IMR-90 (cell line): ENCODE measurements around the gene ATXN1. TPM values are rescaled to one million over a fixed set of nuclear protein-coding genes. Genes with fewer than 3 reads are reported as not detected.
A peak's percentile ranks its signal among the peaks of the same experiment; 100 is the strongest.

Experiments used
- ATAC-seq: fragments of 200-7000 bp; cut with Tn5 transposase; 2 replicates; pipeline ENCODE4 v1.9.1; 2020; ENCODE audit warnings: low read depth, mild to moderate bottlenecking, moderate library complexity
- BruUV-seq: library from RNA; stranded (reverse); fragments of 400-500 nt; replicated peaks from 2 replicates; lab custom pipeline; 2021; lab: Mats Ljungman, UMichigan
- CTCF ChIA-PET: fragments of 300-600 bp; formaldehyde crosslinking; extraction: SDS; loops from one replicate; lab custom pipeline; 2021; ENCODE audit warnings: antibody characterized with exemption; lab: Yijun Ruan, JAX
- POLR2A ChIA-PET: fragments of 300-600 bp; sonication (Branson Sonifier 250); formaldehyde crosslinking; loops from one replicate; lab custom pipeline; 2022; ENCODE audit warnings: antibody characterized with exemption; ENCODE audit not compliant: unreplicated experiment; lab: Charles Lee
- DNase-seq: peaks from one replicate; pipeline ENCODE4 v3.0.0; 2013
- H2AFZ ChIP-seq: replicated peaks from 2 replicates; pipeline ENCODE3; 2013; ENCODE audit warnings: low read length, mild to moderate bottlenecking; ENCODE audit not compliant: poor library complexity
- H2AK5ac ChIP-seq: 2 replicates; pipeline ENCODE4 v1.6.1; 2013; ENCODE audit warnings: low read depth, low read length, inconsistent platforms
- H2AK9ac ChIP-seq: replicated peaks from 2 replicates; pipeline ENCODE3; 2013; ENCODE audit warnings: mild to moderate bottlenecking, low read depth, low read length, moderate library complexity; ENCODE audit not compliant: poor library complexity
- H2BK120ac ChIP-seq: 2 replicates; pipeline ENCODE4 v1.6.1; 2013; ENCODE audit warnings: low read depth, low read length, inconsistent platforms
- H2BK15ac ChIP-seq: 3 replicates; pipeline ENCODE4 v1.6.1; 2013; ENCODE audit warnings: low read depth, low read length, inconsistent platforms
- H2BK20ac ChIP-seq: 2 replicates; pipeline ENCODE4 v1.6.1; 2013; ENCODE audit warnings: low read depth, mild to moderate bottlenecking, inconsistent platforms, low read length, moderate library complexity
- H2BK5ac ChIP-seq: 2 replicates; pipeline ENCODE4 v1.6.1; 2013; ENCODE audit warnings: mild to moderate bottlenecking, low read depth, low read length, inconsistent platforms; ENCODE audit not compliant: poor library complexity, severe bottlenecking
- H3K14ac ChIP-seq: replicated peaks from 2 replicates; pipeline ENCODE4 v1.6.1; 2013; ENCODE audit warnings: low read depth, low read length, inconsistent platforms
- H3K18ac ChIP-seq: 2 replicates; pipeline ENCODE4 v1.6.1; 2013; ENCODE audit warnings: low read depth, low read length, control low read depth
- H3K23ac ChIP-seq: 2 replicates; pipeline ENCODE4 v1.6.1; 2013; ENCODE audit warnings: low read depth, low read length, inconsistent platforms
- H3K27ac ChIP-seq: 2 replicates; pipeline ENCODE4 v1.5.1; 2013; ENCODE audit warnings: mild to moderate bottlenecking, control low read depth, low read length; ENCODE audit not compliant: insufficient read depth
- H3K27me3 ChIP-seq: 2 replicates; pipeline ENCODE4 v1.6.1; 2013; ENCODE audit warnings: low read length; ENCODE audit not compliant: control insufficient read depth, insufficient read depth
- H3K36me3 ChIP-seq: 2 replicates; pipeline ENCODE4 v1.6.1; 2013; ENCODE audit warnings: low read length, mixed read lengths; ENCODE audit not compliant: control insufficient read depth, insufficient read depth
- H3K4ac ChIP-seq: 2 replicates; pipeline ENCODE4 v1.6.1; 2013; ENCODE audit warnings: low read depth, low read length, inconsistent platforms
- H3K4me1 ChIP-seq: 2 replicates; pipeline ENCODE4 v1.6.1; 2013; ENCODE audit warnings: low read length, mixed read lengths; ENCODE audit not compliant: control insufficient read depth, insufficient read depth
- H3K4me2 ChIP-seq: 2 replicates; pipeline ENCODE4 v1.6.1; 2013; ENCODE audit warnings: low read depth, mild to moderate bottlenecking, control low read depth, low read length, moderate library complexity
- H3K4me3 ChIP-seq: 2 replicates; pipeline ENCODE4 v1.5.1; 2013; ENCODE audit warnings: low read depth, mild to moderate bottlenecking, control low read depth, low read length, moderate library complexity; ENCODE audit not compliant: insufficient read depth
- H3K56ac ChIP-seq: 2 replicates; pipeline ENCODE4 v1.6.1; 2013; ENCODE audit warnings: low read length, inconsistent platforms; ENCODE audit not compliant: insufficient read depth; ENCODE audit errors: extremely low read depth
- H3K79me1 ChIP-seq, 2 experiments: 2 replicates each; pipeline ENCODE4 v1.6.1; 2013; ENCODE audit warnings: low read length in 2 of 2, inconsistent platforms in 1 of 2, low read depth in 1 of 2
- H3K9ac ChIP-seq: 2 replicates; pipeline ENCODE4 v1.6.1; 2013; ENCODE audit warnings: low read depth, low read length, control low read depth
- H3K9me1 ChIP-seq: 2 replicates; pipeline ENCODE4 v1.6.1; 2013; ENCODE audit warnings: low read length, inconsistent platforms; ENCODE audit not compliant: insufficient read depth
- H3K9me3 ChIP-seq: 2 replicates; pipeline ENCODE4 v1.6.1; 2013; ENCODE audit warnings: low read length; ENCODE audit not compliant: control insufficient read depth, insufficient read depth
- H4K20me1 ChIP-seq: 2 replicates; pipeline ENCODE4 v1.6.1; 2013; ENCODE audit warnings: low read length, inconsistent platforms; ENCODE audit not compliant: insufficient read depth
- H4K5ac ChIP-seq: 2 replicates; pipeline ENCODE4 v1.6.1; 2013; ENCODE audit warnings: mild to moderate bottlenecking, low read depth, low read length, control low read depth
- H4K8ac ChIP-seq, 2 experiments: 2 replicates each; pipeline ENCODE4 v1.6.1; 2013; ENCODE audit warnings: low read depth in 2 of 2, low read length in 2 of 2, control low read depth in 1 of 2, inconsistent platforms in 1 of 2
- H4K91ac ChIP-seq: 2 replicates; pipeline ENCODE4 v1.6.1; 2013; ENCODE audit warnings: low read depth, low read length, inconsistent platforms; ENCODE audit not compliant: insufficient read depth
- BHLHE40 ChIP-seq: fragments of 150-350 bp; IDR thresholded peaks from 2 replicates; pipeline ENCODE4 v1.6.1; 2016; ENCODE audit warnings: mild to moderate bottlenecking, low read depth, low read length
- CHD1 ChIP-seq: IDR thresholded peaks from 2 replicates; pipeline ENCODE4 v1.6.1; 2012; ENCODE audit warnings: low read depth, low read length, improper control_type of control experiment
- CTCF ChIP-seq: conservative IDR thresholded peaks from 2 replicates; pipeline ENCODE4 v1.5.1; 2012; ENCODE audit warnings: mild to moderate bottlenecking, low read depth, low read length, improper control_type of control experiment
- FOS ChIP-seq: fragments of 150-350 bp; IDR thresholded peaks from 2 replicates; pipeline ENCODE4 v1.6.1; 2016; ENCODE audit warnings: low read depth, low read length
- MAFK ChIP-seq: IDR thresholded peaks from 2 replicates; pipeline ENCODE4 v1.6.1; 2012; ENCODE audit warnings: low read depth, low read length, improper control_type of control experiment
- RAD21 ChIP-seq: IDR thresholded peaks from 2 replicates; pipeline ENCODE4 v1.6.1; 2012; ENCODE audit warnings: low read length, improper control_type of control experiment
- RFX5 ChIP-seq: IDR thresholded peaks from 2 replicates; pipeline ENCODE4 v1.8.0; 2012; ENCODE audit warnings: low read depth, mild to moderate bottlenecking, low read length, moderate library complexity
- SMC3 ChIP-seq: fragments of 150-350 bp; IDR thresholded peaks from 2 replicates; pipeline ENCODE4 v1.6.1; 2016; ENCODE audit warnings: low read depth, mild to moderate bottlenecking, antibody characterized with exemption, low read length, moderate library complexity
- WGBS, 2 experiments: methylation state at CpG; one replicate each; pipeline versions ENCODE4 v1.1.5 to v1.1.7; 2013; ENCODE audit warnings: missing lambda C conversion rate in 2 of 2; ENCODE audit not compliant: insufficient read length in 1 of 2; ENCODE audit errors: extremely low coverage in 2 of 2; 5-methylcytosine and 5-hydroxymethylcytosine counted together
- dilution Hi-C: fragments of 300-500 bp; cut with HindIII; formaldehyde crosslinking; loops from one replicate; pipeline ENCODE4 v1.14.3; 2018; ENCODE audit warnings: low sequenced_read_pairs; ENCODE audit not compliant: unreplicated experiment
- in situ Hi-C: fragments of 300-500 bp; cut with MboI; formaldehyde crosslinking; loops from 3 replicates; pipeline ENCODE4 v1.14.3; 2019; ENCODE audit warnings: low sequenced_read_pairs, inconsistent platforms, mixed read lengths
- intact Hi-C: fragments of 100-400 bp; cut with micrococcal nuclease; formaldehyde crosslinking; loops from 2 replicates; pipeline ENCODE4 v1.10.0; 2022
- polyA plus RNA-seq, 3 experiments: library from polyadenylated mRNA; depleted of rRNA; stranded (reverse); fragments of >200 nt; gene quantifications; 2 replicates each; pipeline ENCODE4 v1.2.3, GENCODE V29; 2012; ENCODE audit warnings: low replicate concordance in 1 of 3
- total RNA-seq: library from RNA; depleted of rRNA; stranded (reverse); fragments of >200 nt; gene quantifications from 2 replicates; pipeline ENCODE4 v1.2.3, GENCODE V29; 2012

The ATXN1 gene
- total and polyA plus RNA-seq, 2 of the 4 experiments (the other 2 are of a cell fraction), result 7.3 to 11.1 TPM

- no peaks in the 10 kb centered on the region for H3K27me3 ChIP-seq
- no peak overlapping the region for H4K91ac ChIP-seq
- H3K79me1 ChIP-seq, result peaks cover 0 to 23% of the 10 kb centered on the region in 2 experiments; a peak in 2 of 4 replicates
- no peak overlapping the region for H3K23ac ChIP-seq
- no peak overlapping the region for H3K14ac ChIP-seq
- peaks cover 21% of the 10 kb centered on the region for H3K4me1 ChIP-seq
- H3K9me1 ChIP-seq, result peaks cover 27% of the 10 kb centered on the region
- no TSS peak for BruUV-seq
- no peak overlapping the region for H2BK120ac ChIP-seq
- H2AK9ac ChIP-seq, result no peak overlapping the region
- intact Hi-C loops (no loop called here), dilution Hi-C loops (no loop called here), in situ Hi-C loops (no loop called here)
- H3K18ac ChIP-seq, result no peak overlapping the region
- H3K9me3 ChIP-seq, result no peaks in the 10 kb centered on the region
- H4K5ac ChIP-seq, result no peak overlapping the region
- WGBS, 2 experiments, result no CpG with 5 or more reads among the region's 7 CpGs
- no peak overlapping the region for H3K27ac ChIP-seq
- no peak overlapping the region for H2BK5ac ChIP-seq
- peaks cover 27% of the 10 kb centered on the region for H4K20me1 ChIP-seq
- H4K8ac ChIP-seq, result no peak overlapping the region
- TF ChIP-seq RFX5 (no peak; the same call in 1 of the 2 replicates), SMC3 (peak; percentile 39), FOS (0 out of 2 replicates have a peak, but pooled peaks have one; percentile 20), MAFK (peak; percentile 31; the same call in 1 of the 2 replicates), BHLHE40 (0 out of 2 replicates have a peak, but pooled peaks have one; percentile 34), RAD21 (peak; percentile 49), CTCF (peak; percentile 77), CHD1 (no peak)
- no peak overlapping the region; the same call in 2 of the 3 replicates for H2BK15ac ChIP-seq
- no peak overlapping the region; the same call in 1 of the 2 replicates for H3K4me2 ChIP-seq
- no peak overlapping the region for H3K4ac ChIP-seq
- ATAC-seq, result peak; percentile 4; the same call in 1 of the 2 replicates
- ChIA-PET CTCF (interaction anchor here (0.7 to 1.4 kb wide), 4 partner anchors 8 to 28 kb away, joined by 3 to 4 read pairs (median 4); no protein-coding TSS in a partner anchor), POLR2A (no interaction called here)
- no peak overlapping the region for H3K4me3 ChIP-seq
- peaks cover 2% of the 10 kb centered on the region; the same call in 1 of the 2 replicates for H3K36me3 ChIP-seq
- no peak overlapping the region for H3K56ac ChIP-seq
- no peak overlapping the region for H3K9ac ChIP-seq
- peak overlapping the region; percentile 77; the same call in 1 of the 2 replicates for H2AK5ac ChIP-seq
- DNase-seq, result peak; percentile 89
- no peak overlapping the region for H2BK20ac ChIP-seq
- peak overlapping the region; percentile 73 for H2AFZ ChIP-seq
Measured at GRCh38 chr6:16316741-16317251, 444.5 kb downstream of the ATXN1 start.
